Measurements from ENCODE around the gene KLF11. TPM values are rescaled to one million over a fixed set of nuclear protein-coding genes. Genes with fewer than 3 reads are reported as not detected.

KLF11 gene
- total RNA-seq, 1 donor, result 8.3 TPM

DNA sequence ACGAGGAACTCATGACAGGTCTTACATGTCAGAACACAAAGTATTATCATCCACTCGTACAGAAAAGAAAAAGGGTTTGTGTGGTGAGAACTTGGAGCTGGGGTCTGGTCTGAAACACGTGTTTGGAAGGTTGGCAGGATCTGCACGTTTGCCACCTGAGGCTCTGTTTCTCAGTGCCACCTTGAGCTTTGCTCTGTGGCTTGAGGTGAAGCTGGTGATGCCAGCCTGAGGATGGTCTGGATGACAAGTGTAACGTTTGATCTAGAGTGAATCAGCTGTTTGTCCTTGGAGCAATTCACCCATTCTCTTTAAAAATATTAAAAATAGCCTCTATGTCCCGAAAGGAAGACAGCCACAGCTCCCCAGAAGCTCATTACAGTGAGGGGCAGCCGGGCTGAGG lies 45.4 kb upstream of the KLF11 start:
- Histone ChIP-seq H3K27ac (ENCODE audit: low read depth, low read length) (no peak overlapping the region), H3K9me3 (ENCODE audit: low read depth, low read length) (no peaks in the 10 kb centered on the region), H3K27me3 (ENCODE audit: insufficient read depth, low read length) (no peaks in the 10 kb centered on the region), H3K4me3 (ENCODE audit: insufficient read depth, low read length) (no peak overlapping the region), H3K4me2 (ENCODE audit: insufficient read depth, low read length) (no peak overlapping the region), H3K4me1 (ENCODE audit: insufficient read depth, low read length) (peaks cover 5% of the 10 kb centered on the region), H3K79me2 (ENCODE audit: insufficient read depth, low read length) (no peaks in the 10 kb centered on the region), H3K36me3 (ENCODE audit: insufficient read depth, low read length) (no peaks in the 10 kb centered on the region), H4K20me1 (ENCODE audit: insufficient read depth, low read length) (no peaks in the 10 kb centered on the region), H2AFZ (ENCODE audit: low read length) (no peak overlapping the region)
- no peak for DNase-seq (ENCODE audit: insufficient read length, low spot score, missing footprints)
- TF ChIP-seq CTCF (IDR thresholded peaks at IDR 0.05; ENCODE audit: extremely low read depth, low read depth, low read length), result no peak

GRCh38 chr2:9998916-9999654 lies 44.3 kb upstream of the KLF11 start:
- H3K4me2 ChIP-seq (ENCODE audit: insufficient read depth, low read length), result no peak overlapping the region
- no peak overlapping the region for H3K27ac ChIP-seq (ENCODE audit: low read depth, low read length)
- no peak for TF ChIP-seq CTCF (IDR thresholded peaks at IDR 0.05; ENCODE audit: extremely low read depth, low read depth, low read length)
- H3K79me2 ChIP-seq (ENCODE audit: insufficient read depth, low read length), result no peaks in the 10 kb centered on the region
- H4K20me1 ChIP-seq (ENCODE audit: insufficient read depth, low read length), result no peaks in the 10 kb centered on the region
- H3K4me3 ChIP-seq (ENCODE audit: insufficient read depth, low read length), result no peak overlapping the region
- no peaks in the 10 kb centered on the region for H3K9me3 ChIP-seq (ENCODE audit: low read depth, low read length)
- H3K4me1 ChIP-seq (ENCODE audit: insufficient read depth, low read length), result peaks cover 7% of the 10 kb centered on the region
- peak; percentile 49 for DNase-seq (ENCODE audit: insufficient read length, low spot score, missing footprints)
- no peaks in the 10 kb centered on the region for H3K27me3 ChIP-seq (ENCODE audit: insufficient read depth, low read length)
- H2AFZ ChIP-seq (ENCODE audit: low read length), result no peak overlapping the region
- no peaks in the 10 kb centered on the region for H3K36me3 ChIP-seq (ENCODE audit: insufficient read depth, low read length)

DNA sequence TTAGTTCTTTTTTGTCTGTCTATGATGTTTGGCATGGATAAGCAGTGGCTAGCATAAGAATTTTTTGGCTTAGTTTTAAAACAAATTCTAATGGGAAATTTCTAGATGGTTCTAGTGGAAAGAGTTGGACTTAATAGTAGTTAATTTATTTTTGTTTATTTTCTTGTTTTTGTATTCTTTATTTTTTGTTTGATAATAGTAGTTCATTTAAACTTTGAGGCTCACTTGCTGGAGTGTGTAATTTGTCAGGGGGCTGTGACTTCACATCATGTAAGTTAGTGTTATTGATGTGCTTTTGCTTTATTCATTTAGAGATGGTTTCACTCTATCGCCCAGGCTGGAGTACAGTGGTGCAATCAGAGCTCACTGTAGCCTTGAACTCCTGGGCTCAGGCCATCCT lies 43.7 kb upstream of the KLF11 start:
- no peaks in the 10 kb centered on the region for H3K9me3 ChIP-seq (ENCODE audit: low read depth, low read length)
- H3K79me2 ChIP-seq (ENCODE audit: insufficient read depth, low read length), result no peaks in the 10 kb centered on the region
- H4K20me1 ChIP-seq (ENCODE audit: insufficient read depth, low read length), result no peaks in the 10 kb centered on the region
- no peak overlapping the region for H3K4me3 ChIP-seq (ENCODE audit: insufficient read depth, low read length)
- no peaks in the 10 kb centered on the region for H3K36me3 ChIP-seq (ENCODE audit: insufficient read depth, low read length)
- H3K4me1 ChIP-seq (ENCODE audit: insufficient read depth, low read length), result peaks cover 7% of the 10 kb centered on the region
- H3K27me3 ChIP-seq (ENCODE audit: insufficient read depth, low read length), result no peaks in the 10 kb centered on the region
- no peak overlapping the region for H2AFZ ChIP-seq (ENCODE audit: low read length)
- TF ChIP-seq CTCF (IDR thresholded peaks at IDR 0.05; ENCODE audit: extremely low read depth, low read depth, low read length), result no peak
- peak; percentile 31 for DNase-seq (ENCODE audit: insufficient read length, low spot score, missing footprints)
- H3K27ac ChIP-seq (ENCODE audit: low read depth, low read length), result no peak overlapping the region
- H3K4me2 ChIP-seq (ENCODE audit: insufficient read depth, low read length), result no peak overlapping the region

GRCh38 chr2:10000541-10000940 lies 42.8 kb upstream of the KLF11 start:
- Histone ChIP-seq H3K9me3 (ENCODE audit: low read depth, low read length) (no peaks in the 10 kb centered on the region), H3K4me3 (ENCODE audit: insufficient read depth, low read length) (no peak overlapping the region), H3K4me2 (ENCODE audit: insufficient read depth, low read length) (no peak overlapping the region), H3K27me3 (ENCODE audit: insufficient read depth, low read length) (no peaks in the 10 kb centered on the region), H3K27ac (ENCODE audit: low read depth, low read length) (no peak overlapping the region), H3K36me3 (ENCODE audit: insufficient read depth, low read length) (no peaks in the 10 kb centered on the region), H3K4me1 (ENCODE audit: insufficient read depth, low read length) (peaks cover 7% of the 10 kb centered on the region), H2AFZ (ENCODE audit: low read length) (no peak overlapping the region), H4K20me1 (ENCODE audit: insufficient read depth, low read length) (no peaks in the 10 kb centered on the region), H3K79me2 (ENCODE audit: insufficient read depth, low read length) (no peaks in the 10 kb centered on the region)
- peak; percentile 47 for DNase-seq (ENCODE audit: insufficient read length, low spot score, missing footprints)
- TF ChIP-seq CTCF (IDR thresholded peaks at IDR 0.05; ENCODE audit: extremely low read depth, low read depth, low read length), result no peak

All from osteoblast (primary cell).